SK-N-SH (cell line): Measurements from ENCODE around the gene LRCH4. TPM values are rescaled to one million over a fixed set of nuclear protein-coding genes. Genes with fewer than 3 reads are reported as not detected.
A peak's percentile ranks its signal among the peaks of the same experiment; 100 is the strongest.

ENCODE experiments used
- CTCF ChIA-PET: fragments of 300-600, 350-600 bp; formaldehyde crosslinking; extraction: SDS; loops from one replicate; lab custom pipeline; 2021; lab: Yijun Ruan, JAX
- POLR2A ChIA-PET: fragments of 350-600 bp; sonication (Branson Sonifier 250); formaldehyde crosslinking; extraction: SDS; loops from one replicate; lab custom pipeline; 2020; ENCODE audit warnings: antibody characterized with exemption, inconsistent platforms; lab: Yijun Ruan, JAX
- DNase-seq: peaks from one replicate; pipeline ENCODE4 v3.0.0; 2012
- H2AFZ ChIP-seq: fragments of 200-600 bp; sonication (generic); 2 replicates; pipeline ENCODE4 v1.8.1; 2016; ENCODE audit warnings: antibody characterized with exemption, mild to moderate bottlenecking, low read depth
- H3F3A ChIP-seq: fragments of 200-600 bp; sonication (generic); replicated peaks from 2 replicates; pipeline ENCODE3; 2016; ENCODE audit warnings: antibody characterized with exemption, mild to moderate bottlenecking; ENCODE audit not compliant: insufficient read depth
- H3K27ac ChIP-seq, 2 experiments: fragments of 200-500 bp in 1 of 2; fragments of 200-600 bp in 1 of 2; sonication (Bioruptor generic) in 1 of 2; sonication (generic), shearing (Covaris generic) in 1 of 2; 2 replicates each; pipeline versions ENCODE4 v1.5.1 to v1.6.1; 2014 to 2016; ENCODE audit warnings: low read depth in 2 of 2, inconsistent platforms in 1 of 2, low read length in 1 of 2, mild to moderate bottlenecking in 1 of 2, mixed read lengths in 1 of 2
- H3K27me3 ChIP-seq: fragments of 200-600 bp; sonication (generic), shearing (Covaris generic); 2 replicates; pipeline ENCODE4 v1.6.1; 2016; ENCODE audit warnings: mixed run types; ENCODE audit not compliant: insufficient read depth
- H3K36me3 ChIP-seq, 2 experiments: fragments of 200-500 bp in 1 of 2; fragments of 200-600 bp in 1 of 2; sonication (Bioruptor generic) in 1 of 2; sonication (generic) in 1 of 2; replicated peaks in 1 of 2; 2 replicates each; pipeline versions ENCODE3 to v1.5.1; 2014 to 2016; ENCODE audit warnings: low read length in 1 of 2, mild to moderate bottlenecking in 1 of 2; ENCODE audit not compliant: insufficient read depth in 2 of 2, control insufficient read depth in 1 of 2
- H3K4me1 ChIP-seq, 2 experiments: fragments of 200-500 bp in 1 of 2; fragments of 200-600 bp in 1 of 2; sonication (Bioruptor generic) in 1 of 2; sonication (generic), shearing (Covaris generic) in 1 of 2; 2 replicates each; pipeline versions ENCODE4 v1.5.1 to v1.6.1; 2014 to 2016; ENCODE audit warnings: low read depth in 1 of 2, low read length in 1 of 2, mixed run types in 1 of 2; ENCODE audit not compliant: insufficient read depth in 2 of 2, control insufficient read depth in 1 of 2
- H3K4me2 ChIP-seq: fragments of 200-600 bp; sonication (generic), shearing (Covaris generic); 2 replicates; pipeline ENCODE4 v1.6.1; 2017; ENCODE audit warnings: mixed run types
- H3K4me3 ChIP-seq, 2 experiments: fragments of 200-500 bp in 1 of 2; fragments of 200-600 bp in 1 of 2; sonication (Bioruptor generic) in 1 of 2; sonication (generic), shearing (Covaris generic) in 1 of 2; 2 replicates each; pipeline versions ENCODE4 v1.5.1 to v1.8.1; 2014 to 2016; ENCODE audit warnings: low read depth in 2 of 2, inconsistent platforms in 1 of 2, low read length in 1 of 2, mild to moderate bottlenecking in 1 of 2, mixed read lengths in 1 of 2, moderate library complexity in 1 of 2
- H3K79me2 ChIP-seq: fragments of 200-600 bp; sonication (generic); 2 replicates; pipeline ENCODE4 v1.8.1; 2017; ENCODE audit warnings: mild to moderate bottlenecking; ENCODE audit not compliant: insufficient read depth
- H3K9ac ChIP-seq: fragments of 200-600 bp; sonication (generic); 2 replicates; pipeline ENCODE4 v1.6.1; 2017; ENCODE audit warnings: mixed run types
- H3K9me2 ChIP-seq: fragments of 200-600 bp; sonication (generic); 2 replicates; pipeline ENCODE4 v1.6.1; 2017; ENCODE audit warnings: mixed run types
- H3K9me3 ChIP-seq: fragments of 200-600 bp; sonication (generic); 2 replicates; pipeline ENCODE4 v1.6.1; 2017; ENCODE audit warnings: mixed run types, mild to moderate bottlenecking, moderate library complexity
- H4K20me1 ChIP-seq: fragments of 200-600 bp; sonication (generic); 2 replicates; pipeline ENCODE4 v1.6.1; 2017; ENCODE audit warnings: mild to moderate bottlenecking, mixed run types; ENCODE audit not compliant: insufficient read depth
- CHD2 ChIP-seq: fragments of 150-350 bp; IDR thresholded peaks from 2 replicates; pipeline ENCODE4 v1.6.1; 2018; ENCODE audit warnings: low read length; ENCODE audit not compliant: partially characterized antibody
- ELF1 ChIP-seq: IDR thresholded peaks from 2 replicates; pipeline ENCODE4 v1.4.0; 2012
- EP300 ChIP-seq, 2 experiments: IDR thresholded peaks; 2 replicates each; pipeline versions ENCODE4 v1.4.0 to v1.6.1; 2012; ENCODE audit warnings: borderline replicate concordance in 1 of 2, low read depth in 1 of 2, low read length in 1 of 2
- FOXJ3 ChIP-seq: sonication (generic); formaldehyde crosslinking; IDR thresholded peaks from 2 replicates; pipeline ENCODE4 v1.5.1; 2020; ENCODE audit warnings: mild to moderate bottlenecking, missing genetic modification reagents
- FOXM1 ChIP-seq: IDR thresholded peaks from 2 replicates; pipeline ENCODE4 v1.4.0; 2012; ENCODE audit warnings: low read depth, mild to moderate bottlenecking
- GABPA ChIP-seq: IDR thresholded peaks from 2 replicates; pipeline ENCODE4 v1.4.0; 2012; ENCODE audit warnings: low read depth, mild to moderate bottlenecking
- MXI1 ChIP-seq: IDR thresholded peaks from 2 replicates; pipeline ENCODE4 v1.6.1; 2012; ENCODE audit warnings: mild to moderate bottlenecking, low read depth, low read length, improper control_type of control experiment
- NRF1 ChIP-seq: IDR thresholded peaks from 2 replicates; pipeline ENCODE4 v1.6.1; 2012; ENCODE audit warnings: low read depth, mild to moderate bottlenecking, low read length
- PBX3 ChIP-seq: IDR thresholded peaks from 2 replicates; pipeline ENCODE4; 2012
- POLR2AphosphoS5 ChIP-seq: IDR thresholded peaks from 2 replicates; pipeline ENCODE4 v1.6.1; 2012; ENCODE audit warnings: low read depth, low read length
- RAD21 ChIP-seq: IDR thresholded peaks from 2 replicates; pipeline ENCODE4 v1.6.1; 2012; ENCODE audit warnings: mild to moderate bottlenecking, low read length
- RFX5 ChIP-seq: IDR thresholded peaks from 2 replicates; pipeline ENCODE4 v1.6.1; 2012; ENCODE audit warnings: mild to moderate bottlenecking, improper control_type of control experiment, low read length
- RXRA ChIP-seq: IDR thresholded peaks from 2 replicates; pipeline ENCODE4 v1.4.0; 2012; ENCODE audit warnings: low read depth, mild to moderate bottlenecking, borderline replicate concordance
- SIN3A ChIP-seq: IDR thresholded peaks from 2 replicates; pipeline ENCODE4 v1.6.1; 2012; ENCODE audit warnings: low read depth, mild to moderate bottlenecking, low read length, moderate library complexity, borderline replicate concordance
- SMC3 ChIP-seq: IDR thresholded peaks from 2 replicates; pipeline ENCODE4 v1.6.1; 2012; ENCODE audit warnings: low read depth, low read length, improper control_type of control experiment
- TAF1 ChIP-seq: IDR thresholded peaks from 2 replicates; pipeline ENCODE4 v1.6.1; 2012; ENCODE audit warnings: low read depth, mild to moderate bottlenecking, low read length, moderate library complexity, borderline replicate concordance
- USF1 ChIP-seq: IDR thresholded peaks from 2 replicates; pipeline ENCODE4 v1.4.0; 2012; ENCODE audit warnings: low read depth, borderline replicate concordance
- YY1 ChIP-seq: IDR thresholded peaks from 2 replicates; pipeline ENCODE4 v1.4.0; 2012; ENCODE audit warnings: low read depth, mild to moderate bottlenecking
- WGBS: methylation state at CpG from one replicate; pipeline ENCODE4 v1.1.6; 2017; ENCODE audit warnings: low lambda C conversion rate; 5-methylcytosine and 5-hydroxymethylcytosine counted together
- polyA plus RNA-seq, 3 experiments: library from polyadenylated mRNA; depleted of rRNA; stranded (reverse); fragments of >200 nt; gene quantifications; 2 replicates each; pipeline ENCODE4 v1.2.3, GENCODE V29; 2012
- TF ChIP-seq, protein P1 (sequence below): fragments of 150-350 bp; IDR thresholded peaks from 2 replicates; pipeline ENCODE4 v1.6.1; 2017; ENCODE audit warnings: antibody characterized with exemption, low read length, low read depth, borderline replicate concordance
- TF ChIP-seq, protein P2 (sequence below): IDR thresholded peaks from 2 replicates; pipeline ENCODE4 v1.4.0; 2012; ENCODE audit warnings: low read depth

The LRCH4 gene
- polyA plus RNA-seq, 1 of the 3 experiments (the other 2 are of a cell fraction): 29.8 TPM

GRCh38 chr7:100540073-100540723, 45.7 kb downstream of the LRCH4 start (continued):
- no peak for TF ChIP-seq CHD2

GRCh38 chr7:100539436-100540006, 46.4 kb downstream of the LRCH4 start:
- Histone ChIP-seq H3K27ac (peak overlapping the region in 1 of 2 experiments; percentile 26; a peak in 1 of 4 replicates), H3K4me2 (peak overlapping the region; percentile 89), H3K36me3 (no peaks in the 10 kb centered on the region), H3K27me3 (no peaks in the 10 kb centered on the region), H3K4me1 (peaks cover 0 to 15% of the 10 kb centered on the region in 2 experiments; a peak in 2 of 4 replicates), H3K9ac (peak overlapping the region; percentile 59), H3K9me3 (no peaks in the 10 kb centered on the region), H4K20me1 (no peaks in the 10 kb centered on the region), H3K9me2 (no peaks in the 10 kb centered on the region), H3F3A (peaks cover 9% of the 10 kb centered on the region), H2AFZ (peak overlapping the region; percentile 81; the same call in 1 of the 2 replicates), H3K4me3 (peak overlapping the region; percentile 69 to 92), H3K79me2 (peaks cover 16% of the 10 kb centered on the region; the same call in 1 of the 2 replicates)
- no peak for DNase-seq
- TF ChIP-seq FOXJ3 (CRISPR knock-in tag) (no peak), RXRA (no peak), ELF1 (no peak), YY1 (no peak)
- TF ChIP-seq, protein P1, sequence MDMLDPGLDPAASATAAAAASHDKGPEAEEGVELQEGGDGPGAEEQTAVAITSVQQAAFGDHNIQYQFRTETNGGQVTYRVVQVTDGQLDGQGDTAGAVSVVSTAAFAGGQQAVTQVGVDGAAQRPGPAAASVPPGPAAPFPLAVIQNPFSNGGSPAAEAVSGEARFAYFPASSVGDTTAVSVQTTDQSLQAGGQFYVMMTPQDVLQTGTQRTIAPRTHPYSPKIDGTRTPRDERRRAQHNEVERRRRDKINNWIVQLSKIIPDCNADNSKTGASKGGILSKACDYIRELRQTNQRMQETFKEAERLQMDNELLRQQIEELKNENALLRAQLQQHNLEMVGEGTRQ: no peak
- ChIA-PET POLR2A (interaction anchor here (0.7 to 1.2 kb wide), 5 partner anchors 10 to 335 kb away, joined by 3 to 8 read pairs (median 3); partner anchors contain the start of gene SRRT), CTCF (interaction anchor here (0.7 to 19.1 kb wide), 9 partner anchors 22 to 152 kb away, joined by 3 to 353 read pairs (median 5); partner anchors contain the start of gene NYAP1)
- WGBS: 2% methylated on average over 31 of the region's 44 CpGs

DNA sequence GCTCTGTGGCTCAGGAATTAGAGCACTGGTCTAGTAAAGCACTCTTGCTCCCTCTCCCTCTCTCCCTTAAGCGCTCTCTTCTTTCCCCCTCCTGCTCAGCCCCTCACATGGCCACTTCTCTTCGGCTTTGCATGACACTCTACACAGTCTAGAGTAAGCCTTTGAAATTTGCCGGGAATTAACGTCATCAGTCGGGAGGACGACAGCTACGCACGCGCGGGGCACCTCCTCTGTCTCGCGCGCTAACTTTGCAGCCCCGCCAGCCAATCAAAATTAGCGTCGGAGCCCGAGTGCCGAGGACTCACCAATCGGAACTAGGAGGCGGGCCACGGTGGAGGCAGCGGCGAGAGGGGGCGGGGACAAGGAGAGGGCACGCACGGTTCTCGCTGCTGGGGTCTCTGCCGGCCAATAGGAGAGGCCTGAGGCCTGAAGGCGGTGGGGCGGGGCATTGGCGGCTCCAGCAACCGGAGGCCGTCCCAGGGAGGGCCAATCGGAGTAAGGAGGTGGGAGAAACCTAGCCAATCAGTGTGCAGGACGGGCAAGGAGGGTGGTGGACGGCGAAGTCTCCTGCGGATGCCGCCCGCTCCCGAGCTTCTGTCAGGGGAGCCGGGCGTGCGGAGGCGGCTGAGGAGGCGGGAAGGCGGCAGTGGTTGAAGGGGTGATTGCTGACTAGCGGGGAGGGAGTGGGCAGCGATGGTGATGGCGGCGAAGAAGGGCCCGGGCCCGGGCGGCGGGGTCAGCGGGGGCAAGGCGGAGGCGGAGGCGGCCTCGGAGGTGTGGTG, 47.1 kb downstream of the LRCH4 start, which contains the start of gene AGFG2:
AGFG2 (plus strand) TSS at position 550 of the 782 bp plus-strand sequence; CDS start at position 694, 144 bp downstream.
- peaks cover 0 to 11% of the 10 kb centered on the region in 2 experiments; a peak in 2 of 4 replicates for H3K4me1 ChIP-seq
- H3K9me3 ChIP-seq: no peaks in the 10 kb centered on the region
- POLR2A ChIA-PET: interaction anchor here (0.7 to 1.2 kb wide), 6 partner anchors 11 to 336 kb away, joined by 3 to 8 read pairs (median 3); partner anchors contain the start of genes FBXO24, LRCH4 and SRRT
- peak within 1 kb of the TSS; percentile 83 for H2AFZ ChIP-seq
- WGBS: under 1% methylated on average over 54 of the region's 60 CpGs
- H3K9ac ChIP-seq: peak within 1 kb of the TSS; percentile 59
- CTCF ChIA-PET: interaction anchor here (0.7 to 19.1 kb wide), 8 partner anchors 22 to 153 kb away, joined by 3 to 353 read pairs (median 6); partner anchors contain the start of gene NYAP1
- peaks cover 10% of the 10 kb centered on the region; the same call in 1 of the 2 replicates for H3K79me2 ChIP-seq
- H3K4me3 ChIP-seq: peak within 1 kb of the TSS; percentile 69 to 92
- no peaks in the 10 kb centered on the region for H3K27me3 ChIP-seq
- no peaks in the 10 kb centered on the region for H3K9me2 ChIP-seq
- H3K4me2 ChIP-seq: peak within 1 kb of the TSS; percentile 89
- no peaks in the 10 kb centered on the region for H4K20me1 ChIP-seq
- peak within 1 kb of the TSS in 1 of 2 experiments; percentile 63; a peak in 2 of 4 replicates for H3K27ac ChIP-seq
- H3F3A ChIP-seq: peaks cover 5% of the 10 kb centered on the region
- H3K36me3 ChIP-seq: no peaks in the 10 kb centered on the region
- DNase-seq: peak; percentile 100
- TF ChIP-seq FOXM1 (no peak), FOXJ3 (CRISPR knock-in tag) (no peak), SIN3A (peak; percentile 100), TAF1 (peak; percentile 78), PBX3 (peak; percentile 89), USF1 (peak; percentile 17; the same call in 1 of the 2 replicates), NRF1 (peak; percentile 97), RAD21 (no peak), POLR2AphosphoS5 (peak; percentile 73), EP300 (IDR thresholded peaks at IDR 0.05; ENCODE audit: borderline replicate concordance in 1 of 2, low read depth in 1 of 2, low read length in 1 of 2) (0 out of 4 replicates have a peak, but pooled peaks of 1 of the 2 experiments have one; percentile 10), RFX5 (peak; percentile 89), SMC3 (0 out of 2 replicates have a peak, but pooled peaks have one; percentile 1), GABPA (no peak; the same call in 1 of the 2 replicates), YY1 (no peak), MXI1 (peak; percentile 100)
- TF ChIP-seq, protein P2, sequence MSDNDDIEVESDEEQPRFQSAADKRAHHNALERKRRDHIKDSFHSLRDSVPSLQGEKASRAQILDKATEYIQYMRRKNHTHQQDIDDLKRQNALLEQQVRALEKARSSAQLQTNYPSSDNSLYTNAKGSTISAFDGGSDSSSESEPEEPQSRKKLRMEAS: peak; percentile 97
